ENCODE results near the gene DNAAF3. TPM values are rescaled to one million over a fixed set of nuclear protein-coding genes. Genes with fewer than 3 reads are reported as not detected.
A peak's percentile ranks its signal among the peaks of the same experiment; 100 is the strongest.

The DNAAF3 gene
- polyA plus RNA-seq, 1 donor (not counting 4 experiments of a cell fraction or from before 2014, with no cell fraction given) = 14.3 TPM

GRCh38 chr19:55174425-55175116 lies 8.2 kb upstream of the DNAAF3 start:
- Histone ChIP-seq H3K4me1 (ENCODE audit: control insufficient read depth, extremely low read depth, insufficient read depth, low read length) (peaks cover 4% of the 10 kb centered on the region), H2AFZ (ENCODE audit: control insufficient read depth, low read length) (no peak overlapping the region), H3K4me2 (ENCODE audit: control insufficient read depth, extremely low read depth, insufficient read depth, low read depth, low read length) (peak overlapping the region; percentile 42), H3K79me2 (ENCODE audit: control insufficient read depth, insufficient read depth, low read length) (no peaks in the 10 kb centered on the region), H3K27me3 (ENCODE audit: control insufficient read depth, extremely low read depth, insufficient read depth, low read length) (no peaks in the 10 kb centered on the region), H4K20me1 (ENCODE audit: control insufficient read depth, extremely low read depth, insufficient read depth, low read length) (peaks cover under 1% of the 10 kb centered on the region), H3K4me3 (ENCODE audit: control insufficient read depth in 2 of 3, extremely low read depth in 1 of 3, insufficient read depth in 2 of 3, low read depth in 1 of 3, low read length in 3 of 3) (peak overlapping the region in 1 of 3 experiments; percentile 52), H3K9me1 (ENCODE audit: control insufficient read depth, extremely low read depth, insufficient read depth, low read length) (no peaks in the 10 kb centered on the region), H3K9me3 (ENCODE audit: control insufficient read depth, low read depth, low read length) (no peaks in the 10 kb centered on the region), H3K9ac (ENCODE audit: control insufficient read depth, extremely low read depth, insufficient read depth, low read length) (no peak overlapping the region), H3K27ac (ENCODE audit: control insufficient read depth, insufficient read depth, low read length) (no peak overlapping the region), H3K36me3 (ENCODE audit: control insufficient read depth in 2 of 2, extremely low read depth in 1 of 2, insufficient read depth in 2 of 2, low read length in 2 of 2) (peaks cover 0 to 4% of the 10 kb centered on the region in 2 experiments)
- FAIRE-seq (no peak), DNase-seq (ENCODE audit: low read depth, low spot score) (no peak)
- no peak for TF ChIP-seq EZH2 (IDR thresholded peaks at IDR 0.05; ENCODE audit: low read length)
- TF ChIP-seq, protein P1, sequence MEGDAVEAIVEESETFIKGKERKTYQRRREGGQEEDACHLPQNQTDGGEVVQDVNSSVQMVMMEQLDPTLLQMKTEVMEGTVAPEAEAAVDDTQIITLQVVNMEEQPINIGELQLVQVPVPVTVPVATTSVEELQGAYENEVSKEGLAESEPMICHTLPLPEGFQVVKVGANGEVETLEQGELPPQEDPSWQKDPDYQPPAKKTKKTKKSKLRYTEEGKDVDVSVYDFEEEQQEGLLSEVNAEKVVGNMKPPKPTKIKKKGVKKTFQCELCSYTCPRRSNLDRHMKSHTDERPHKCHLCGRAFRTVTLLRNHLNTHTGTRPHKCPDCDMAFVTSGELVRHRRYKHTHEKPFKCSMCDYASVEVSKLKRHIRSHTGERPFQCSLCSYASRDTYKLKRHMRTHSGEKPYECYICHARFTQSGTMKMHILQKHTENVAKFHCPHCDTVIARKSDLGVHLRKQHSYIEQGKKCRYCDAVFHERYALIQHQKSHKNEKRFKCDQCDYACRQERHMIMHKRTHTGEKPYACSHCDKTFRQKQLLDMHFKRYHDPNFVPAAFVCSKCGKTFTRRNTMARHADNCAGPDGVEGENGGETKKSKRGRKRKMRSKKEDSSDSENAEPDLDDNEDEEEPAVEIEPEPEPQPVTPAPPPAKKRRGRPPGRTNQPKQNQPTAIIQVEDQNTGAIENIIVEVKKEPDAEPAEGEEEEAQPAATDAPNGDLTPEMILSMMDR (optimal IDR thresholded peaks at IDR 0.05 in 1 of 3, IDR thresholded peaks at IDR 0.05 in 1 of 3, conservative IDR thresholded peaks at IDR 0.05 in 1 of 3; ENCODE audit: extremely low read depth in 1 of 3, insufficient read depth in 2 of 3, low read length in 3 of 3) = no peak
- dilution Hi-C loops (cut with MboI; ENCODE audit: extremely low pct_ligation_motif_present, low sequenced_read_pairs) = no loop called here

- Histone ChIP-seq H3K9ac (ENCODE audit: control insufficient read depth, extremely low read depth, insufficient read depth, low read length) (peak overlapping the region; percentile 43), H3K9me1 (ENCODE audit: control insufficient read depth, extremely low read depth, insufficient read depth, low read length) (no peaks in the 10 kb centered on the region), H3K79me2 (ENCODE audit: control insufficient read depth, insufficient read depth, low read length) (no peaks in the 10 kb centered on the region), H3K4me2 (ENCODE audit: control insufficient read depth, extremely low read depth, insufficient read depth, low read depth, low read length) (peak overlapping the region; percentile 42), H3K36me3 (ENCODE audit: control insufficient read depth in 2 of 2, extremely low read depth in 1 of 2, insufficient read depth in 2 of 2, low read length in 2 of 2) (peaks cover 0 to 4% of the 10 kb centered on the region in 2 experiments), H3K9me3 (ENCODE audit: control insufficient read depth, low read depth, low read length) (no peaks in the 10 kb centered on the region), H2AFZ (ENCODE audit: control insufficient read depth, low read length) (peak overlapping the region; percentile 60), H3K27ac (ENCODE audit: control insufficient read depth, insufficient read depth, low read length) (peak overlapping the region; percentile 37), H3K4me3 (ENCODE audit: control insufficient read depth in 2 of 3, extremely low read depth in 1 of 3, insufficient read depth in 2 of 3, low read depth in 1 of 3, low read length in 3 of 3) (peak overlapping the region; percentile 52 to 79 (median 78)), H4K20me1 (ENCODE audit: control insufficient read depth, extremely low read depth, insufficient read depth, low read length) (no peaks in the 10 kb centered on the region), H3K27me3 (ENCODE audit: control insufficient read depth, extremely low read depth, insufficient read depth, low read length) (no peaks in the 10 kb centered on the region), H3K4me1 (ENCODE audit: control insufficient read depth, extremely low read depth, insufficient read depth, low read length) (peaks cover 1% of the 10 kb centered on the region)
- no peak for TF ChIP-seq EZH2 (IDR thresholded peaks at IDR 0.05; ENCODE audit: low read length)
- TF ChIP-seq, protein P1 (optimal IDR thresholded peaks at IDR 0.05 in 1 of 3, IDR thresholded peaks at IDR 0.05 in 1 of 3, conservative IDR thresholded peaks at IDR 0.05 in 1 of 3; ENCODE audit: extremely low read depth in 1 of 3, insufficient read depth in 2 of 3, low read length in 3 of 3) = peak in 1 of 3 experiments; percentile 20
- peak; percentile 80 for DNase-seq (ENCODE audit: low read depth, low spot score)
- dilution Hi-C loops (cut with MboI; ENCODE audit: extremely low pct_ligation_motif_present, low sequenced_read_pairs) = no loop called here
- peak; percentile 59 for FAIRE-seq
Measured at GRCh38 chr19:55173714-55174409, 7.4 kb upstream of the DNAAF3 start.
